ENCODE measurements around the gene FAM114A1.

The FAM114A1 gene

GRCh38 chr4:38920677-38921076, 53.1 kb downstream of the FAM114A1 start:
- no peaks in the 10 kb centered on the region for H3K9me2 ChIP-seq (replicated peaks; ENCODE audit: low read depth, low read length)
- no peaks in the 10 kb centered on the region for H3K36me3 ChIP-seq (ENCODE audit: insufficient read depth, low read length)
- H3K4me1 ChIP-seq (ENCODE audit: insufficient read depth, low read length, poor library complexity, severe bottlenecking) = peaks cover 8% of the 10 kb centered on the region

DNA sequence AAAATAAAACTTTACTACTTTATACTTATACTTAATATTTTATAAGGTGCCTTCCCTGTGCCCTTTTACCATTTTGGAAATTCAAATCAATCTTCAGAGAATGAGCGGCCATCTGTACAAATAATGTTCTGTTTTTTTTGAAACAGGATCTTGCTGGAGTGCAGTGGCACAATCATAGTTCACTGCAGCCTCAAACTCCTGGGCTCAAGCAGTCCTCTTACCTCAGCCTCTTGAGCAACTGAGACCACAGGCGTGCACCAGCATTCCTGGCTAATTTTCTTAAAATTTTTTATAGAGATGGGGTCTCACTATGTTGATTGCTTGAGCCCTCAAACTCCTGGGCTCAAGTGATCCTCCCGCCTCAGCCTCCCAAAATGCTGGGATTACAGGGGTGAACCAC, 53.5 kb downstream of the FAM114A1 start:
- Histone ChIP-seq H3K79me2 (ENCODE audit: insufficient read depth, low read length) (no peaks in the 10 kb centered on the region), H3K4me3 (ENCODE audit: low read length, poor library complexity, severe bottlenecking) (no peak overlapping the region), H3K9me2 (replicated peaks; ENCODE audit: low read depth, low read length) (no peaks in the 10 kb centered on the region), H3K36me3 (ENCODE audit: insufficient read depth, low read length) (no peaks in the 10 kb centered on the region), H3K4me1 (ENCODE audit: insufficient read depth, low read length, poor library complexity, severe bottlenecking) (peaks cover 6% of the 10 kb centered on the region), H2AFZ (ENCODE audit: low read length) (no peak overlapping the region), H4K20me1 (ENCODE audit: insufficient read depth, low read length, poor library complexity, severe bottlenecking) (no peaks in the 10 kb centered on the region), H3K9ac (ENCODE audit: low read depth, low read length, poor library complexity, severe bottlenecking) (no peak overlapping the region), H3K4me2 (ENCODE audit: low read depth, low read length, poor library complexity, severe bottlenecking) (no peak overlapping the region), H3F3A (ENCODE audit: low read depth) (no peaks in the 10 kb centered on the region), H3K9me3 (ENCODE audit: insufficient read depth, low read depth, low read length) (no peaks in the 10 kb centered on the region), H3K27me3 (ENCODE audit: insufficient read depth, low read length, poor library complexity, severe bottlenecking) (no peaks in the 10 kb centered on the region)
- no peak for TF ChIP-seq EZH2phosphoT487 (IDR thresholded peaks at IDR 0.05; ENCODE audit: borderline replicate concordance)
- no peak for TF ChIP-seq CTCF (conservative IDR thresholded peaks at IDR 0.05; ENCODE audit: low read length)

More at GRCh38 chr4:38920677-38921076, 53.1 kb downstream of the FAM114A1 start:
- H3K79me2 ChIP-seq (ENCODE audit: insufficient read depth, low read length) = no peaks in the 10 kb centered on the region
- no peak overlapping the region for H3K4me3 ChIP-seq (ENCODE audit: low read length, poor library complexity, severe bottlenecking)
- TF ChIP-seq CTCF (conservative IDR thresholded peaks at IDR 0.05; ENCODE audit: low read length) (no peak), EZH2phosphoT487 (IDR thresholded peaks at IDR 0.05; ENCODE audit: borderline replicate concordance) (no peak)
- no peaks in the 10 kb centered on the region for H3F3A ChIP-seq (ENCODE audit: low read depth)
- H3K9me3 ChIP-seq (ENCODE audit: insufficient read depth, low read depth, low read length) = no peaks in the 10 kb centered on the region
- peak overlapping the region; percentile 5 for H3K4me2 ChIP-seq (ENCODE audit: low read depth, low read length, poor library complexity, severe bottlenecking)
- H3K9ac ChIP-seq (ENCODE audit: low read depth, low read length, poor library complexity, severe bottlenecking) = no peak overlapping the region
- peak overlapping the region; percentile 21; the same call in 1 of the 2 replicates for H2AFZ ChIP-seq (ENCODE audit: low read length)
- H3K27me3 ChIP-seq (ENCODE audit: insufficient read depth, low read length, poor library complexity, severe bottlenecking) = no peaks in the 10 kb centered on the region
- no peaks in the 10 kb centered on the region for H4K20me1 ChIP-seq (ENCODE audit: insufficient read depth, low read length, poor library complexity, severe bottlenecking)

DNA sequence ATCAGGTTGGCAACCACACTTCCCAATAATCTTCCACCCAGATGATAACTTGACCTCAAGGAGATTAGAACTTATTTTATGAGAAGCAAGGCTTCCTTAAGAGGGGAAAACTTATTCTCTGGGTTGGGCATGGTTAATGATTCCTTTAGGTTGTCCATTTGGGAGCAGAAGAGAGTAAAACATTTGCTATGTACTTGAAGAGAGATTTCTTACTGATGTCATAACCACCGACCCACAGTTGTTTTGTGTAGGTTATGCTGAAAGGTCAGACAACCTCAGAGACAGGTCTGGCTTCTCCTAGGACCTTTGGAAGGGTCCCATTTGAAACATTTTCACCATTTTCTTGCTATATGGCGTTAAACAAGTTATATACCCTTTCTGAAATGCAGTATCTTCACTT, 56.1 kb downstream of the FAM114A1 start:
- H4K20me1 ChIP-seq (ENCODE audit: insufficient read depth, low read length, poor library complexity, severe bottlenecking) = no peaks in the 10 kb centered on the region
- no peaks in the 10 kb centered on the region for H3F3A ChIP-seq (ENCODE audit: low read depth)
- peaks cover 6% of the 10 kb centered on the region for H3K4me1 ChIP-seq (ENCODE audit: insufficient read depth, low read length, poor library complexity, severe bottlenecking)
- no peaks in the 10 kb centered on the region for H3K79me2 ChIP-seq (ENCODE audit: insufficient read depth, low read length)
- no peaks in the 10 kb centered on the region for H3K36me3 ChIP-seq (ENCODE audit: insufficient read depth, low read length)
- TF ChIP-seq CTCF (conservative IDR thresholded peaks at IDR 0.05; ENCODE audit: low read length) (no peak), EZH2phosphoT487 (IDR thresholded peaks at IDR 0.05; ENCODE audit: borderline replicate concordance) (no peak)
- H2AFZ ChIP-seq (ENCODE audit: low read length) = no peak overlapping the region
- H3K27me3 ChIP-seq (ENCODE audit: insufficient read depth, low read length, poor library complexity, severe bottlenecking) = no peaks in the 10 kb centered on the region
- H3K4me2 ChIP-seq (ENCODE audit: low read depth, low read length, poor library complexity, severe bottlenecking) = no peak overlapping the region
- no peak overlapping the region for H3K4me3 ChIP-seq (ENCODE audit: low read length, poor library complexity, severe bottlenecking)
- H3K9me2 ChIP-seq (replicated peaks; ENCODE audit: low read depth, low read length) = no peaks in the 10 kb centered on the region
- H3K9ac ChIP-seq (ENCODE audit: low read depth, low read length, poor library complexity, severe bottlenecking) = no peak overlapping the region
- no peaks in the 10 kb centered on the region for H3K9me3 ChIP-seq (ENCODE audit: insufficient read depth, low read depth, low read length)
